AG09309 (cell line): Measurements from ENCODE around the gene RPGRIP1.

Source experiments
- DNase-seq: peaks from one replicate; pipeline ENCODE4 v3.0.0-alpha.2; 2010; ENCODE audit warnings: low read depth
- H3K4me3 ChIP-seq: 2 replicates; pipeline ENCODE4 v1.5.1; 2011; ENCODE audit warnings: mild to moderate bottlenecking, low read depth, low read length, moderate library complexity; ENCODE audit not compliant: control insufficient read depth
- CTCF ChIP-seq: IDR thresholded peaks from 2 replicates; pipeline ENCODE4 v1.5.1; 2011; ENCODE audit warnings: mild to moderate bottlenecking, low read depth, low read length, inconsistent platforms; ENCODE audit not compliant: insufficient read depth, control insufficient read depth; ENCODE audit errors: missing control alignments

RPGRIP1 gene

GRCh38 chr14:21240417-21240816 lies 39.5 kb upstream of the RPGRIP1 start:
- DNase-seq = no peak
- no peak for TF ChIP-seq CTCF
- H3K4me3 ChIP-seq = no peak overlapping the region

GRCh38 chr14:21241218-21241819 lies 38.6 kb upstream of the RPGRIP1 start:
- TF ChIP-seq CTCF = peak; percentile 18
- no peak overlapping the region for H3K4me3 ChIP-seq
- no peak for DNase-seq

- no peak overlapping the region for H3K4me3 ChIP-seq
- TF ChIP-seq CTCF = no peak
- no peak for DNase-seq
Measured at GRCh38 chr14:21244544-21244943, 35.3 kb upstream of the RPGRIP1 start.

GRCh38 chr14:21245813-21246212 lies 34.1 kb upstream of the RPGRIP1 start:
- no peak for TF ChIP-seq CTCF
- no peak overlapping the region for H3K4me3 ChIP-seq
- no peak for DNase-seq

GRCh38 chr14:21248338-21248737 lies 31.5 kb upstream of the RPGRIP1 start:
- no peak for DNase-seq
- H3K4me3 ChIP-seq = no peak overlapping the region
- no peak for TF ChIP-seq CTCF

- DNase-seq = no peak
- no peak for TF ChIP-seq CTCF
- H3K4me3 ChIP-seq = no peak overlapping the region
Measured at GRCh38 chr14:21248739-21249411, 31.0 kb upstream of the RPGRIP1 start.
